Measurements from ENCODE around the gene PDE3B. TPM values are rescaled to one million over a fixed set of nuclear protein-coding genes. Genes with fewer than 3 reads are reported as not detected.

PDE3B gene
- polyA plus RNA-seq, 3 donors: 4.0 to 6.0 (median 5.2) TPM

DNA sequence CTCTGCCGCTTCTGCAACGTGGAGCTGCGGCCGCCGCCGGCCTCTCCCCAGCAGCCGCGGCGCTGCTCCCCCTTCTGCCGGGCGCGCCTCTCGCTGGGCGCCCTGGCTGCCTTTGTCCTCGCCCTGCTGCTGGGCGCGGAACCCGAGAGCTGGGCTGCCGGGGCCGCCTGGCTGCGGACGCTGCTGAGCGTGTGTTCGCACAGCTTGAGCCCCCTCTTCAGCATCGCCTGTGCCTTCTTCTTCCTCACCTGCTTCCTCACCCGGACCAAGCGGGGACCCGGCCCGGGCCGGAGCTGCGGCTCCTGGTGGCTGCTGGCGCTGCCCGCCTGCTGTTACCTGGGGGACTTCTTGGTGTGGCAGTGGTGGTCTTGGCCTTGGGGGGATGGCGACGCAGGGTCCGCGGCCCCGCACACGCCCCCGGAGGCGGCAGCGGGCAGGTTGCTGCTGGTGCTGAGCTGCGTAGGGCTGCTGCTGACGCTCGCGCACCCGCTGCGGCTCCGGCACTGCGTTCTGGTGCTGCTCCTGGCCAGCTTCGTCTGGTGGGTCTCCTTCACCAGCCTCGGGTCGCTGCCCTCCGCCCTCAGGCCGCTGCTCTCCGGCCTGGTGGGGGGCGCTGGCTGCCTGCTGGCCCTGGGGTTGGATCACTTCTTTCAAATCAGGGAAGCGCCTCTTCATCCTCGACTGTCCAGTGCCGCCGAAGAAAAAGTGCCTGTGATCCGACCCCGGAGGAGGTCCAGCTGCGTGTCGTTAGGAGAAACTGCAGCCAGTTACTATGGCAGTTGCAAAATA, 816 bp downstream of the PDE3B start:
- Mint-ChIP-seq H3K36me3 (peaks cover 0 to 6% of the 10 kb centered on the region in 2 donors), H3K27ac (peak overlapping the region; percentile 65 to 91 (median 88)), H3K4me3 (peak overlapping the region; percentile 96), H3K27me3 (ENCODE audit: low read depth in 3 of 3) (peaks cover 0 to 2% (median 1%) of the 10 kb centered on the region in 3 donors), H3K9me3 (peaks cover 0 to 2% (median 0%) of the 10 kb centered on the region in 7 donors), H3K4me1 (peaks cover 40% of the 10 kb centered on the region)
- Histone ChIP-seq H3K79me2 (ENCODE audit: insufficient read depth, low read length) (peaks cover 71% of the 10 kb centered on the region), H3K4me3 (replicated peaks in 1 of 3; ENCODE audit: low read depth in 2 of 3, low read length in 3 of 3) (peak overlapping the region; percentile 71 to 98 (median 94)), H3K27ac (ENCODE audit: low read depth in 1 of 2, low read length in 2 of 2) (peak overlapping the region; percentile 59 to 80), H3K9me3 (replicated peaks in 1 of 2; ENCODE audit: control insufficient read depth in 1 of 2, insufficient read depth in 1 of 2, low read length in 2 of 2) (no peaks in the 10 kb centered on the region), H3K4me1 (ENCODE audit: control insufficient read depth in 1 of 2, insufficient read depth in 2 of 2, low read length in 2 of 2) (peaks cover 18 to 28% of the 10 kb centered on the region in 2 donors), H2AFZ (ENCODE audit: insufficient read depth, low read depth, low read length, poor library complexity, severe bottlenecking) (peak overlapping the region; percentile 92), H3K36me3 (replicated peaks in 1 of 2; ENCODE audit: control insufficient read depth in 1 of 2, insufficient read depth in 2 of 2, low read length in 2 of 2) (no peaks in the 10 kb centered on the region), H3K9ac (ENCODE audit: insufficient read depth, low read length, poor library complexity, severe bottlenecking) (peak overlapping the region; percentile 80), H4K20me1 (ENCODE audit: insufficient read depth, low read length) (no peaks in the 10 kb centered on the region), H3K4me2 (replicated peaks; ENCODE audit: extremely low read depth, low read length, poor library complexity, severe bottlenecking) (peak overlapping the region; percentile 95), H3K27me3 (ENCODE audit: control insufficient read depth in 2 of 2, insufficient read depth in 2 of 2, low read length in 2 of 2) (no peaks in the 10 kb centered on the region)
- TF ChIP-seq, protein P1, sequence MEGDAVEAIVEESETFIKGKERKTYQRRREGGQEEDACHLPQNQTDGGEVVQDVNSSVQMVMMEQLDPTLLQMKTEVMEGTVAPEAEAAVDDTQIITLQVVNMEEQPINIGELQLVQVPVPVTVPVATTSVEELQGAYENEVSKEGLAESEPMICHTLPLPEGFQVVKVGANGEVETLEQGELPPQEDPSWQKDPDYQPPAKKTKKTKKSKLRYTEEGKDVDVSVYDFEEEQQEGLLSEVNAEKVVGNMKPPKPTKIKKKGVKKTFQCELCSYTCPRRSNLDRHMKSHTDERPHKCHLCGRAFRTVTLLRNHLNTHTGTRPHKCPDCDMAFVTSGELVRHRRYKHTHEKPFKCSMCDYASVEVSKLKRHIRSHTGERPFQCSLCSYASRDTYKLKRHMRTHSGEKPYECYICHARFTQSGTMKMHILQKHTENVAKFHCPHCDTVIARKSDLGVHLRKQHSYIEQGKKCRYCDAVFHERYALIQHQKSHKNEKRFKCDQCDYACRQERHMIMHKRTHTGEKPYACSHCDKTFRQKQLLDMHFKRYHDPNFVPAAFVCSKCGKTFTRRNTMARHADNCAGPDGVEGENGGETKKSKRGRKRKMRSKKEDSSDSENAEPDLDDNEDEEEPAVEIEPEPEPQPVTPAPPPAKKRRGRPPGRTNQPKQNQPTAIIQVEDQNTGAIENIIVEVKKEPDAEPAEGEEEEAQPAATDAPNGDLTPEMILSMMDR (IDR thresholded peaks at IDR 0.05): peak; percentile 21
- DNase-seq: peak; percentile 28 to 47 (median 29)
- intact Hi-C loops (cut with micrococcal nuclease): loop anchor here (5.0 to 10.0 kb wide), 3 partner anchors 100 to 260 kb away; no protein-coding TSS in a partner anchor
- under 1% methylated on average over 62 of the region's 65 CpGs for WGBS (ENCODE audit: insufficient coverage)

DNA sequence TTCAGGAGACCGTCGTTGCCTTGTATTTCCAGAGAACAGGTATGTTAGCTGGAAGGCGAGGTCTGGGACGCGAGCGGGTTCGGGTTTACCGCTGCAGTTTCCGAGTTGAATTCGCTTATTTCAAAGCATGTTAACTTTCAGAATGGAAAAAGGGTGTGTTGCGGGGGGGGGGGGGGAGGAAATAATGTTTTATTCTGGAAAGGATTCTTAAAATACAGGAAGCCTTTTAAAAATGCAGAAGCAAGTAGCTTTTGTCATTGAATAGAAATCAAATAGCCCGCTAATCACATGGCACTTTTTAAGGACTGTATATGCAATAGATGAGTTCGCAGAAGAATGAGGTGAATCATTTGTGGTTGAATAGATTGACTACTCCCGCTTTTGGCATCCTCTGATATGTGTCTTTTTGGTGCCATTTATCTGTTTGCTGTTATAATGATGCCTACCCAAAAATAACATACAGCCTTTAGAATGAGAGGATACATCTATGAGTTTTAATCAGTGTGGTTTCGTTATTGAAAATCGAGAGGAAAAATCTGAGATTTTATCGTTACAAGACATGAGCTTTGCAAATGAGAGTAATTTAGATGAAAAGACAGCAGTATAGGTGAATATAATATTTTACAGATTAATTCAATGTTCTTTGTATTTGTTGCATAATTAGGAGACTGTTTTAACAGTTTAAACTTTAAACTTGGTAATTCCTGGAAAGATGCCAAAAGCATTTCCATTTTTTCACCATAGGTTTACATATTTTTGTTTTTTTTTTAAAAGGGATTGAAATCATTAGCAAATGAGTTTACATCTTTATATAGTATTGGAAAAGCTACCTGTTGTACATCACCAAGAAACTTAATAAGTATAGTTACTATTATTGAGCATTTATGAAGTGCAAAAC, 1.7 kb downstream of the PDE3B start:
- H3K4me2 ChIP-seq (replicated peaks; ENCODE audit: extremely low read depth, low read length, poor library complexity, severe bottlenecking): peak overlapping the region; percentile 95
- H3K27ac ChIP-seq (ENCODE audit: low read depth in 1 of 2, low read length in 2 of 2): peak overlapping the region; percentile 59 to 80
- peak overlapping the region; percentile 96 for H3K4me3 Mint-ChIP-seq
- H3K4me1 Mint-ChIP-seq: peaks cover 35% of the 10 kb centered on the region
- peak; percentile 78 to 89 (median 85) for DNase-seq
- H3K4me3 ChIP-seq (replicated peaks in 1 of 3; ENCODE audit: low read depth in 2 of 3, low read length in 3 of 3): peak overlapping the region; percentile 71 to 98 (median 94)
- H3K36me3 Mint-ChIP-seq: peaks cover under 1 to 10% of the 10 kb centered on the region in 2 donors
- intact Hi-C loops (cut with micrococcal nuclease): loop anchor here (10.0 kb wide), 2 partner anchors 100 to 260 kb away; no protein-coding TSS in a partner anchor
- peaks cover 0 to 2% (median 0%) of the 10 kb centered on the region in 3 donors for H3K27me3 Mint-ChIP-seq (ENCODE audit: low read depth in 3 of 3)
- H4K20me1 ChIP-seq (ENCODE audit: insufficient read depth, low read length): peaks cover 5% of the 10 kb centered on the region
- H3K4me1 ChIP-seq (ENCODE audit: control insufficient read depth in 1 of 2, insufficient read depth in 2 of 2, low read length in 2 of 2): peaks cover 18 to 28% of the 10 kb centered on the region in 2 donors
- peak overlapping the region; percentile 79 to 91 (median 88) for H3K27ac Mint-ChIP-seq
- H2AFZ ChIP-seq (ENCODE audit: insufficient read depth, low read depth, low read length, poor library complexity, severe bottlenecking): peak overlapping the region; percentile 92
- H3K27me3 ChIP-seq (ENCODE audit: control insufficient read depth in 2 of 2, insufficient read depth in 2 of 2, low read length in 2 of 2): no peaks in the 10 kb centered on the region
- H3K9me3 Mint-ChIP-seq: peaks cover 0 to 2% (median 0%) of the 10 kb centered on the region in 7 donors
- H3K79me2 ChIP-seq (ENCODE audit: insufficient read depth, low read length): peaks cover 79% of the 10 kb centered on the region
- no peaks in the 10 kb centered on the region for H3K36me3 ChIP-seq (replicated peaks in 1 of 2; ENCODE audit: control insufficient read depth in 1 of 2, insufficient read depth in 2 of 2, low read length in 2 of 2)
- no peaks in the 10 kb centered on the region for H3K9me3 ChIP-seq (replicated peaks in 1 of 2; ENCODE audit: control insufficient read depth in 1 of 2, insufficient read depth in 1 of 2, low read length in 2 of 2)
- 0% methylated on average over 3 of the region's 17 CpGs for WGBS (ENCODE audit: insufficient coverage)
- H3K9ac ChIP-seq (ENCODE audit: insufficient read depth, low read length, poor library complexity, severe bottlenecking): peak overlapping the region; percentile 80
- TF ChIP-seq, protein P1 (IDR thresholded peaks at IDR 0.05): no peak

All from CD14-positive monocyte (primary cell).